ENCODE results near the gene XPO6. TPM values are rescaled to one million over a fixed set of nuclear protein-coding genes. Genes with fewer than 3 reads are reported as not detected.

The XPO6 gene
- total RNA-seq, 1 experiment from 2014 or later: 85.2 TPM

GRCh38 chr16:28213396-28213795, 1.6 kb upstream of the XPO6 start:
- no peak for DNase-seq (ENCODE audit: low read depth, low spot score)
- in situ Hi-C loops (cut with HindIII; ENCODE audit: low pct_unique_long_range_greater_than_20kb, low sequenced_read_pairs): no loop called here

GRCh38 chr16:28212532-28212873, 738 bp upstream of the XPO6 start:
- no peak for DNase-seq (ENCODE audit: low read depth, low spot score)
- in situ Hi-C loops (cut with HindIII; ENCODE audit: low pct_unique_long_range_greater_than_20kb, low sequenced_read_pairs): no loop called here

GRCh38 chr16:28210979-28211588, 681 bp downstream of the XPO6 start:
- peak; percentile 50 for DNase-seq (ENCODE audit: low read depth, low spot score)
- in situ Hi-C loops (cut with HindIII; ENCODE audit: low pct_unique_long_range_greater_than_20kb, low sequenced_read_pairs): no loop called here

GRCh38 chr16:28210264-28210663, 1.5 kb downstream of the XPO6 start:
- no peak for DNase-seq (ENCODE audit: low read depth, low spot score)
- in situ Hi-C loops (cut with HindIII; ENCODE audit: low pct_unique_long_range_greater_than_20kb, low sequenced_read_pairs): no loop called here

GRCh38 chr16:28208824-28209223, 2.9 kb downstream of the XPO6 start:
- no peak for DNase-seq (ENCODE audit: low read depth, low spot score)
- in situ Hi-C loops (cut with HindIII; ENCODE audit: low pct_unique_long_range_greater_than_20kb, low sequenced_read_pairs): no loop called here

- DNase-seq (ENCODE audit: low read depth, low spot score): no peak
- in situ Hi-C loops (cut with HindIII; ENCODE audit: low pct_unique_long_range_greater_than_20kb, low sequenced_read_pairs): no loop called here
Observed at GRCh38 chr16:28208131-28208530, 3.6 kb downstream of the XPO6 start.

GRCh38 chr16:28207399-28207798, 4.4 kb downstream of the XPO6 start:
- in situ Hi-C loops (cut with HindIII; ENCODE audit: low pct_unique_long_range_greater_than_20kb, low sequenced_read_pairs): no loop called here
- DNase-seq (ENCODE audit: low read depth, low spot score): no peak

GRCh38 chr16:28205974-28206373, 5.8 kb downstream of the XPO6 start:
- in situ Hi-C loops (cut with HindIII; ENCODE audit: low pct_unique_long_range_greater_than_20kb, low sequenced_read_pairs): no loop called here
- DNase-seq (ENCODE audit: low read depth, low spot score): no peak

- in situ Hi-C loops (cut with HindIII; ENCODE audit: low pct_unique_long_range_greater_than_20kb, low sequenced_read_pairs): no loop called here
- DNase-seq (ENCODE audit: low read depth, low spot score): no peak
Observed at GRCh38 chr16:28205117-28205899, 6.5 kb downstream of the XPO6 start.

GRCh38 chr16:28204622-28205021, 7.1 kb downstream of the XPO6 start:
- in situ Hi-C loops (cut with HindIII; ENCODE audit: low pct_unique_long_range_greater_than_20kb, low sequenced_read_pairs): no loop called here
- DNase-seq (ENCODE audit: low read depth, low spot score): no peak

- in situ Hi-C loops (cut with HindIII; ENCODE audit: low pct_unique_long_range_greater_than_20kb, low sequenced_read_pairs): no loop called here
- DNase-seq (ENCODE audit: low read depth, low spot score): no peak
Observed at GRCh38 chr16:28204204-28204603, 7.6 kb downstream of the XPO6 start.

- in situ Hi-C loops (cut with HindIII; ENCODE audit: low pct_unique_long_range_greater_than_20kb, low sequenced_read_pairs): no loop called here
- DNase-seq (ENCODE audit: low read depth, low spot score): peak; percentile 15
Observed at GRCh38 chr16:28202147-28202746, 9.5 kb downstream of the XPO6 start.

- in situ Hi-C loops (cut with HindIII; ENCODE audit: low pct_unique_long_range_greater_than_20kb, low sequenced_read_pairs): no loop called here
- no peak for DNase-seq (ENCODE audit: low read depth, low spot score)
Observed at GRCh38 chr16:28200661-28201060, 11.1 kb downstream of the XPO6 start.

GRCh38 chr16:28196387-28196987, 15.3 kb downstream of the XPO6 start:
- in situ Hi-C loops (cut with HindIII; ENCODE audit: low pct_unique_long_range_greater_than_20kb, low sequenced_read_pairs): no loop called here

GRCh38 chr16:28195859-28196258, 15.9 kb downstream of the XPO6 start:
- in situ Hi-C loops (cut with HindIII; ENCODE audit: low pct_unique_long_range_greater_than_20kb, low sequenced_read_pairs): no loop called here
- DNase-seq (ENCODE audit: low read depth, low spot score): no peak

More at GRCh38 chr16:28196387-28196987, 15.3 kb downstream of the XPO6 start:
- no peak for DNase-seq (ENCODE audit: low read depth, low spot score)

- DNase-seq (ENCODE audit: low read depth, low spot score): no peak
- in situ Hi-C loops (cut with HindIII; ENCODE audit: low pct_unique_long_range_greater_than_20kb, low sequenced_read_pairs): no loop called here
Observed at GRCh38 chr16:28193530-28194423, 18.0 kb downstream of the XPO6 start.

GRCh38 chr16:28192806-28193529, 18.8 kb downstream of the XPO6 start:
- no peak for DNase-seq (ENCODE audit: low read depth, low spot score)
- in situ Hi-C loops (cut with HindIII; ENCODE audit: low pct_unique_long_range_greater_than_20kb, low sequenced_read_pairs): no loop called here

Data from SK-MEL-5 (cell line).